Small intestine (tissue), 7 donors: ENCODE measurements around the gene TOX2. TPM values are rescaled to one million over a fixed set of nuclear protein-coding genes. Genes with fewer than 3 reads are reported as not detected.

ENCODE experiments used
- DNase-seq, 2 donors: peaks; one replicate each; pipeline versions ENCODE4 v3.0.0 to v3.0.0-alpha.2; 2013
- FAIRE-seq: peaks from 2 replicates; lab custom pipeline; 2012; peaks lifted over from hg19 to GRCh38; lab: Jason Lieb, UNC
- H3K27ac ChIP-seq, 3 donors: one replicate each; pipeline ENCODE4 v1.5.1; 2013; ENCODE audit warnings: low read length in 2 of 3, mild to moderate bottlenecking in 2 of 3, control low read depth in 1 of 3, inconsistent platforms in 1 of 3, low read depth in 1 of 3, moderate library complexity in 1 of 3
- H3K27me3 ChIP-seq, 3 donors: one replicate each; pipeline ENCODE4 v1.6.1; 2013; ENCODE audit warnings: low read length in 3 of 3, inconsistent platforms in 1 of 3; ENCODE audit not compliant: control insufficient read depth in 3 of 3, insufficient read depth in 3 of 3
- H3K36me3 ChIP-seq, 3 donors: one replicate each; pipeline ENCODE4 v1.6.1; 2013; ENCODE audit warnings: low read length in 3 of 3, inconsistent platforms in 1 of 3, low read depth in 1 of 3, mild to moderate bottlenecking in 1 of 3, moderate library complexity in 1 of 3; ENCODE audit not compliant: control insufficient read depth in 3 of 3, insufficient read depth in 2 of 3
- H3K4me1 ChIP-seq, 3 donors: one replicate each; pipeline ENCODE4 v1.6.1; 2013; ENCODE audit warnings: low read length in 2 of 3, inconsistent platforms in 1 of 3, low read depth in 1 of 3, mild to moderate bottlenecking in 1 of 3, moderate library complexity in 1 of 3; ENCODE audit not compliant: control insufficient read depth in 3 of 3, insufficient read depth in 2 of 3
- H3K4me3 ChIP-seq, 3 donors: one replicate each; pipeline ENCODE4 v1.5.1; 2013; ENCODE audit warnings: low read length in 3 of 3, control low read depth in 1 of 3, inconsistent platforms in 1 of 3, low read depth in 1 of 3, mild to moderate bottlenecking in 1 of 3, moderate library complexity in 1 of 3
- H3K9me3 ChIP-seq, 2 donors: one replicate each; pipeline ENCODE4 v1.6.1; 2013; ENCODE audit warnings: low read depth in 1 of 2, low read length in 1 of 2; ENCODE audit not compliant: control insufficient read depth in 2 of 2, insufficient read depth in 1 of 2
- WGBS, 3 donors: extraction: QIAGEN DNeasy Blood & Tissue Kit; methylation state at CpG; one replicate each; pipeline ENCODE4 v1.1.7; 2013; 5-methylcytosine and 5-hydroxymethylcytosine counted together
- polyA plus RNA-seq, 4 donors: library from polyadenylated mRNA; stranded (reverse) in 3 of 4; unstranded in 1 of 4; fragments of 200-250 nt in 3 of 4; fragments of 120-200 nt in 1 of 4; gene quantifications; one replicate each; pipeline versions ENCODE4 v1.2.1 to v1.2.3, GENCODE V29; 2013
- donor health status: healthy with polysubstance abuse.
- donor health status: control.
- donor health status: control.
- donor health status: Bipolar disorder and iron deficiency.
- donor health status: healthy.

TOX2 gene
- polyA plus RNA-seq, 4 donors, result 1.7 to 10.6 (median 3.0) TPM; not detected in 1

GRCh38 chr20:44099832-44100231, 185.2 kb downstream of the TOX2 start:
- Histone ChIP-seq H3K36me3 (no peaks in the 10 kb centered on the region), H3K4me1 (no peaks in the 10 kb centered on the region), H3K27ac (no peak overlapping the region), H3K4me3 (no peak overlapping the region), H3K27me3 (peaks cover 0 to 2% (median 0%) of the 10 kb centered on the region in 3 donors), H3K9me3 (no peaks in the 10 kb centered on the region)
- FAIRE-seq (no peak), DNase-seq (no peak)
- 32 to 62% (median 61%) methylated on average over 7 of the region's 7 CpGs for WGBS, 3 donors

GRCh38 chr20:44102582-44102981, 187.9 kb downstream of the TOX2 start:
- Histone ChIP-seq H3K27ac (no peak overlapping the region), H3K9me3 (no peaks in the 10 kb centered on the region), H3K4me3 (no peak overlapping the region), H3K4me1 (no peaks in the 10 kb centered on the region), H3K36me3 (no peaks in the 10 kb centered on the region), H3K27me3 (peaks cover 0 to 5% (median 0%) of the 10 kb centered on the region in 3 donors)
- DNase-seq (no peak), FAIRE-seq (no peak)
- WGBS, 3 donors, result 93 to 98% (median 95%) methylated on average over 1 of the region's 1 CpG

GRCh38 chr20:44104798-44105517, 190.3 kb downstream of the TOX2 start:
- Histone ChIP-seq H3K36me3 (no peaks in the 10 kb centered on the region), H3K27me3 (peaks cover 0 to 5% (median 3%) of the 10 kb centered on the region in 3 donors), H3K9me3 (peaks cover 0 to 2% of the 10 kb centered on the region in 2 donors), H3K4me1 (no peaks in the 10 kb centered on the region), H3K27ac (no peak overlapping the region), H3K4me3 (no peak overlapping the region)
- FAIRE-seq (no peak), DNase-seq (no peak)
- 34 to 57% (median 53%) methylated on average over 7 of the region's 7 CpGs for WGBS, 3 donors

- Histone ChIP-seq H3K9me3 (peaks cover 0 to 2% of the 10 kb centered on the region in 2 donors), H3K36me3 (no peaks in the 10 kb centered on the region), H3K4me1 (no peaks in the 10 kb centered on the region), H3K27ac (no peak overlapping the region), H3K4me3 (no peak overlapping the region), H3K27me3 (peaks cover 0 to 5% (median 3%) of the 10 kb centered on the region in 3 donors)
- FAIRE-seq (no peak), DNase-seq (no peak)
- 74 to 85% (median 75%) methylated on average over 5 of the region's 5 CpGs for WGBS, 3 donors
Observed at GRCh38 chr20:44106615-44107014, 192.0 kb downstream of the TOX2 start.

DNA sequence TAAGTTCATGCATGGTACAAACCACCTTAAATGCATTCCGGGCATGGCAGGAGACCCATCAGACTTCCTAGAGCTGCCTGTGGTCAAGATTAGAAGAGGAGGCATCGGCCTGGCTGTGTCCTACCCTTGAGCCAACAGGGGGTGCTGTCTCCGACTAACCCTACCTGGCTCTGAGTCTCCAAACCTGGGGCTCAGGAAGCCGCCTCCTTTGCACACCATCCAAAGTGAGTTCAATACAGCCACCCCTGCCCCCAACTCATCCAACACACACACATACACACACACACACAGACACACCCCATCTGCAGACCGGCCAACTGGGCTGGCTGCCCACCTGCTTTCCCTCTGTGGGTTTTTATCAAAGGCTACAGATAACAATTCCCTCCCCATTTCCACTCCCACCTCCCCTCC, 195.3 kb downstream of the TOX2 start:
- H3K4me1 ChIP-seq, result no peaks in the 10 kb centered on the region
- H3K27ac ChIP-seq, result no peak overlapping the region
- WGBS, 3 donors, result 25 to 42% (median 42%) methylated on average over 5 of the region's 5 CpGs
- H3K27me3 ChIP-seq, result peaks cover 0 to 11% (median 9%) of the 10 kb centered on the region in 3 donors
- H3K9me3 ChIP-seq, result peaks cover 0 to 2% of the 10 kb centered on the region in 2 donors
- H3K4me3 ChIP-seq, result no peak overlapping the region
- H3K36me3 ChIP-seq, result peaks cover 0 to 11% (median 0%) of the 10 kb centered on the region in 3 donors
- DNase-seq (no peak), FAIRE-seq (no peak)

DNA sequence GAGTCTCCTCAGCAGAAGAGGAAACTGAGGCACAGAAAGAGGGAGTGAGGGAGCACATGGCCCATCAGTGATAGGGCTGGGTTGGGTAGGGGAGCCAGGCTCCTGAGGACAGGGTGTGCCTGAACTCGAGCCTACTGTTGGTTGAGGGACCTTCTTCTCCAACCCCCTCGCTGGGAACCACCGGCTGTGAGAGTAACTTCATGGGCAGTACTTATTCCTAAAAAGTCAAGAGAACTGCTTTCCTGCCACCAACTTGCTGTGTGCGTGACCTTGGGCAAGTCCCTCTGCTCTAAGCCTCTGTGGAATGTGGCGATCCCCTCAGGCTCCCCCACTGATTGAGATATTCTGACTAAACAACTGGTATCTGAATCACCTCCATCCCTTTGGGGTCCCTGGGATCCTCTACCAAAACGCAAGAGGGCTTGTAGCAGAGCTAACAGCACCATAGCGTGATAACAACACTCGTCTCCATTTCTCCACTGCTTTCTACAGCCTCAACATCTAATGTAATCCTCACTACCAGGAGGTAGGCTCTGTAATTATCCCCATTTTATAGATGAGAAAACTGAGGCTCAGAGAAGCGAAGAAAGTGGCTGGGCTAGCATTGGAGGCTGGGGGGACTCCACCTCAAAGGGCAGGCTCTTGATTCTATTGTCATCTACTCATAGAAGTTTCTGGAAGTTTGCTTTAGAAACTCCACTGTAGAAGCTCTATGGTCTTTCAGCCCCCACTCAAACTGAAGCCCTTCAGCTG, 196.3 kb downstream of the TOX2 start:
- Histone ChIP-seq H3K4me3 (no peak overlapping the region), H3K27me3 (peaks cover 0 to 17% (median 14%) of the 10 kb centered on the region in 3 donors), H3K27ac (no peak overlapping the region), H3K36me3 (peaks cover 0 to 11% (median 0%) of the 10 kb centered on the region in 3 donors), H3K9me3 (peaks cover 0 to 2% of the 10 kb centered on the region in 2 donors), H3K4me1 (no peaks in the 10 kb centered on the region)
- FAIRE-seq (no peak), DNase-seq (no peak)
- WGBS, 3 donors, result 58 to 79% (median 75%) methylated on average over 9 of the region's 9 CpGs

- DNase-seq (no peak), FAIRE-seq (no peak)
- 30 to 38% (median 35%) methylated on average over 6 of the region's 6 CpGs for WGBS, 3 donors
Observed at GRCh38 chr20:44111712-44112335, 197.2 kb downstream of the TOX2 start.

DNA sequence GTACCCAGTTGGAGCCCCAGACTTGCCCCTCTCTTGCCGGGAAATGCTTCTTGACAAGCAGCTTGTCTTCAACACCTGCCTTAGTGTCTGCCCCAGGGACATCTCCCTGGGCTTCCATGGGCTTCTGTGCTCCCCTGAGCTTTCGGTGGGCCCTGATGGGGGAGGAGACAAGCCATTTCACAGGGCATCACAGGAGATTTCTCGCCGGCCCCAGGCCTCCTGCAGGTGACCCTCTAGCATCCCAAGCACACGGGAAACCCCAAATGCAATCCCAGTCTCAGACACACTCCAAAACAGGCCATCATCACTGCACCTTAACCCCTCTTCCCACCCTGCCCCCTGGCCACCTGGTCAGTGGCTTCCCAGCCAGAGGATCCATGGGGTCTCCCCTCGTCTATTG, 197.8 kb downstream of the TOX2 start:
- H3K4me1 ChIP-seq, result no peaks in the 10 kb centered on the region
- H3K27me3 ChIP-seq, result peaks cover 0 to 22% (median 14%) of the 10 kb centered on the region in 3 donors
- 75 to 88% (median 84%) methylated on average over 6 of the region's 6 CpGs for WGBS, 3 donors
- H3K36me3 ChIP-seq, result peaks cover 0 to 11% (median 0%) of the 10 kb centered on the region in 3 donors
- no peak overlapping the region for H3K27ac ChIP-seq
- no peak for DNase-seq
- no peak overlapping the region for H3K4me3 ChIP-seq
- FAIRE-seq, result no peak
- peaks cover 0 to 2% of the 10 kb centered on the region in 2 donors for H3K9me3 ChIP-seq

More at GRCh38 chr20:44111712-44112335, 197.2 kb downstream of the TOX2 start:
- H3K4me1 ChIP-seq, result no peaks in the 10 kb centered on the region
- peaks cover 0 to 22% (median 14%) of the 10 kb centered on the region in 3 donors for H3K27me3 ChIP-seq
- H3K27ac ChIP-seq, result no peak overlapping the region
- H3K9me3 ChIP-seq, result peaks cover 0 to 2% of the 10 kb centered on the region in 2 donors
- H3K36me3 ChIP-seq, result peaks cover 0 to 11% (median 0%) of the 10 kb centered on the region in 3 donors
- no peak overlapping the region for H3K4me3 ChIP-seq
